IPS-NIHi7 (cell line): Measurements from ENCODE around the gene PHF3.

Experiments
- DNase-seq: peaks from one replicate; pipeline ENCODE4 v3.0.0; 2012; ENCODE audit warnings: mixed read lengths; ENCODE audit errors: extremely low spot score

Gene PHF3

GRCh38 chr6:63643862-63644261, 8.3 kb downstream of the PHF3 start:
- no peak for DNase-seq

- DNase-seq = no peak
Measured at GRCh38 chr6:63644668-63645326, 9.2 kb downstream of the PHF3 start.

GRCh38 chr6:63649269-63649668, 13.7 kb downstream of the PHF3 start:
- no peak for DNase-seq

- no peak for DNase-seq
Measured at GRCh38 chr6:63649847-63650265, 14.3 kb downstream of the PHF3 start.

- DNase-seq = no peak
Measured at GRCh38 chr6:63652980-63653379, 17.4 kb downstream of the PHF3 start.

- DNase-seq = no peak
Measured at GRCh38 chr6:63660757-63661156, 25.2 kb downstream of the PHF3 start.

- no peak for DNase-seq
Measured at GRCh38 chr6:63661769-63662168, 26.2 kb downstream of the PHF3 start.

GRCh38 chr6:63663147-63663955, 27.7 kb downstream of the PHF3 start:
- no peak for DNase-seq

- DNase-seq = no peak
Measured at GRCh38 chr6:63663956-63664281, 28.3 kb downstream of the PHF3 start.

- DNase-seq = no peak
Measured at GRCh38 chr6:63671098-63671754, 35.6 kb downstream of the PHF3 start.

GRCh38 chr6:63672582-63673129, 37.1 kb downstream of the PHF3 start:
- no peak for DNase-seq

GRCh38 chr6:63673692-63674091, 38.1 kb downstream of the PHF3 start:
- no peak for DNase-seq

GRCh38 chr6:63674635-63675034, 39.0 kb downstream of the PHF3 start:
- DNase-seq = no peak

GRCh38 chr6:63675138-63675537, 39.5 kb downstream of the PHF3 start:
- DNase-seq = no peak

- DNase-seq = no peak
Measured at GRCh38 chr6:63676412-63677114, 41.0 kb downstream of the PHF3 start.

- DNase-seq = no peak
Measured at GRCh38 chr6:63677282-63677681, 41.7 kb downstream of the PHF3 start.

GRCh38 chr6:63683071-63683603, 47.5 kb downstream of the PHF3 start:
- no peak for DNase-seq

- DNase-seq = no peak
Measured at GRCh38 chr6:63685446-63686379, 50.1 kb downstream of the PHF3 start.

- DNase-seq = no peak
Measured at GRCh38 chr6:63689421-63689820, 53.8 kb downstream of the PHF3 start.

GRCh38 chr6:63690221-63690620, 54.6 kb downstream of the PHF3 start:
- DNase-seq = no peak

- DNase-seq = no peak
Measured at GRCh38 chr6:63705707-63706106, 70.1 kb downstream of the PHF3 start.
